NT2/D1 (cell line): Measurements from ENCODE around the gene LMX1B.

ENCODE experiments used
- SUZ12 ChIP-seq: IDR thresholded peaks from 2 replicates; pipeline ENCODE4 v1.6.1; 2011; ENCODE audit not compliant: insufficient read length, insufficient read depth; ENCODE audit errors: extremely low read depth
- YY1 ChIP-seq: IDR thresholded peaks from 2 replicates; pipeline ENCODE4 v1.6.1; 2011; ENCODE audit not compliant: insufficient read length, insufficient read depth
- ZNF274 ChIP-seq: IDR thresholded peaks from 2 replicates; pipeline ENCODE4 v1.6.1; 2011; ENCODE audit warnings: mild to moderate bottlenecking, low read depth, low read length

- TF ChIP-seq SUZ12 (no peak), YY1 (no peak), ZNF274 (no peak)
Observed at GRCh38 chr9:126628146-126628545, 14.4 kb downstream of the LMX1B start.
